DND-41 (cell line): Measurements from ENCODE around the gene CD79A.

Experiments used
- ATAC-seq: fragments of 200-7000 bp; cut with Tn5 transposase; 3 replicates; pipeline ENCODE4 v1.9.1; 2021; ENCODE audit warnings: low read depth; ENCODE audit not compliant: insufficient read depth
- DNase-seq: peaks from one replicate; pipeline ENCODE4 v3.0.0-alpha.2; 2020
- H2AFZ ChIP-seq: 2 replicates; pipeline ENCODE4 v1.6.0; 2012; ENCODE audit warnings: low read depth, low read length
- H3K27ac ChIP-seq: 2 replicates; pipeline ENCODE4 v1.5.1; 2012; ENCODE audit warnings: low read length, inconsistent platforms
- H3K27me3 ChIP-seq: fragments of 200-600 bp; sonication (generic); 2 replicates; pipeline ENCODE4 v1.6.0; 2012; ENCODE audit warnings: low read length, mild to moderate bottlenecking, inconsistent platforms; ENCODE audit not compliant: insufficient read depth, poor library complexity
- H3K36me3 ChIP-seq: 2 replicates; pipeline ENCODE4 v1.5.1; 2012; ENCODE audit warnings: low read length, inconsistent platforms; ENCODE audit not compliant: insufficient read depth
- H3K4me1 ChIP-seq: 2 replicates; pipeline ENCODE4 v1.5.1; 2012; ENCODE audit warnings: mild to moderate bottlenecking, low read length; ENCODE audit not compliant: insufficient read depth
- H3K4me2 ChIP-seq: 2 replicates; pipeline ENCODE4 v1.6.0; 2012; ENCODE audit warnings: mild to moderate bottlenecking, moderate library complexity, low read length, inconsistent platforms; ENCODE audit not compliant: insufficient read depth
- H3K4me3 ChIP-seq, 2 experiments: fragments of 200-600 bp in 1 of 2; shearing (Covaris generic) in 1 of 2; 2 replicates each; pipeline ENCODE4 v1.5.1; 2012 to 2016; ENCODE audit warnings: inconsistent platforms in 2 of 2, low read length in 2 of 2, mild to moderate bottlenecking in 2 of 2, low read depth in 1 of 2, moderate library complexity in 1 of 2
- H3K79me2 ChIP-seq: 2 replicates; pipeline ENCODE4 v1.6.0; 2012; ENCODE audit warnings: low read length, inconsistent platforms; ENCODE audit not compliant: insufficient read depth
- H3K9ac ChIP-seq: 2 replicates; pipeline ENCODE4 v1.6.0; 2012; ENCODE audit warnings: low read depth, mild to moderate bottlenecking, inconsistent platforms, low read length, moderate library complexity
- H3K9me3 ChIP-seq: 2 replicates; pipeline ENCODE4 v1.5.1; 2012; ENCODE audit warnings: low read length, moderate library complexity, mild to moderate bottlenecking, inconsistent platforms; ENCODE audit not compliant: insufficient read depth, severe bottlenecking
- H4K20me1 ChIP-seq: 2 replicates; pipeline ENCODE4 v1.6.0; 2012; ENCODE audit warnings: low read length; ENCODE audit not compliant: insufficient read depth
- EZH2 ChIP-seq: IDR thresholded peaks from 3 replicates; pipeline ENCODE4 v1.6.1; 2012; ENCODE audit warnings: borderline replicate concordance, low read depth, mild to moderate bottlenecking, moderate library complexity, low read length, inconsistent platforms; ENCODE audit not compliant: severe bottlenecking
- TF ChIP-seq, protein P1 (sequence below): IDR thresholded peaks from 2 replicates; pipeline ENCODE4 v1.5.1; 2012; ENCODE audit warnings: borderline replicate concordance, low read length, moderate library complexity, mild to moderate bottlenecking; ENCODE audit not compliant: poor library complexity, severe bottlenecking; ENCODE audit errors: extremely low read depth

The CD79A gene

GRCh38 chr19:41889896-41890295 lies 12.8 kb downstream of the CD79A start:
- no peak overlapping the region for H3K4me3 ChIP-seq
- H3K4me1 ChIP-seq = peaks cover 57% of the 10 kb centered on the region
- H3K4me2 ChIP-seq = no peak overlapping the region
- TF ChIP-seq, protein P1, sequence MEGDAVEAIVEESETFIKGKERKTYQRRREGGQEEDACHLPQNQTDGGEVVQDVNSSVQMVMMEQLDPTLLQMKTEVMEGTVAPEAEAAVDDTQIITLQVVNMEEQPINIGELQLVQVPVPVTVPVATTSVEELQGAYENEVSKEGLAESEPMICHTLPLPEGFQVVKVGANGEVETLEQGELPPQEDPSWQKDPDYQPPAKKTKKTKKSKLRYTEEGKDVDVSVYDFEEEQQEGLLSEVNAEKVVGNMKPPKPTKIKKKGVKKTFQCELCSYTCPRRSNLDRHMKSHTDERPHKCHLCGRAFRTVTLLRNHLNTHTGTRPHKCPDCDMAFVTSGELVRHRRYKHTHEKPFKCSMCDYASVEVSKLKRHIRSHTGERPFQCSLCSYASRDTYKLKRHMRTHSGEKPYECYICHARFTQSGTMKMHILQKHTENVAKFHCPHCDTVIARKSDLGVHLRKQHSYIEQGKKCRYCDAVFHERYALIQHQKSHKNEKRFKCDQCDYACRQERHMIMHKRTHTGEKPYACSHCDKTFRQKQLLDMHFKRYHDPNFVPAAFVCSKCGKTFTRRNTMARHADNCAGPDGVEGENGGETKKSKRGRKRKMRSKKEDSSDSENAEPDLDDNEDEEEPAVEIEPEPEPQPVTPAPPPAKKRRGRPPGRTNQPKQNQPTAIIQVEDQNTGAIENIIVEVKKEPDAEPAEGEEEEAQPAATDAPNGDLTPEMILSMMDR = no peak
- TF ChIP-seq EZH2 = no peak
- H2AFZ ChIP-seq = no peak overlapping the region
- H3K79me2 ChIP-seq = peaks cover 81% of the 10 kb centered on the region
- H3K9ac ChIP-seq = no peak overlapping the region
- no peaks in the 10 kb centered on the region for H3K27me3 ChIP-seq
- peak overlapping the region; percentile 87 for H3K27ac ChIP-seq
- DNase-seq (no peak), ATAC-seq (no peak)
- peaks cover 63% of the 10 kb centered on the region for H4K20me1 ChIP-seq
- no peaks in the 10 kb centered on the region for H3K9me3 ChIP-seq
- H3K36me3 ChIP-seq = peaks cover 79% of the 10 kb centered on the region

GRCh38 chr19:41890936-41891335 lies 13.9 kb downstream of the CD79A start:
- Histone ChIP-seq H3K79me2 (peaks cover 81% of the 10 kb centered on the region), H3K4me1 (peaks cover 47% of the 10 kb centered on the region), H3K27ac (0 out of 2 replicates have a peak overlapping the region, but pooled peaks have one; percentile 6), H3K9me3 (no peaks in the 10 kb centered on the region), H3K4me2 (no peak overlapping the region), H3K9ac (no peak overlapping the region), H4K20me1 (peaks cover 66% of the 10 kb centered on the region), H2AFZ (no peak overlapping the region), H3K27me3 (no peaks in the 10 kb centered on the region), H3K4me3 (no peak overlapping the region), H3K36me3 (peaks cover 83% of the 10 kb centered on the region)
- DNase-seq = no peak
- TF ChIP-seq, protein P1 = no peak
- TF ChIP-seq EZH2 = no peak
- ATAC-seq = no peak

GRCh38 chr19:41892173-41892902 lies 15.3 kb downstream of the CD79A start:
- Histone ChIP-seq H3K36me3 (peaks cover 89% of the 10 kb centered on the region), H3K4me1 (peaks cover 35% of the 10 kb centered on the region), H3K4me3 (no peak overlapping the region), H3K9ac (no peak overlapping the region), H4K20me1 (peaks cover 62% of the 10 kb centered on the region), H3K9me3 (no peaks in the 10 kb centered on the region), H3K27me3 (no peaks in the 10 kb centered on the region), H3K4me2 (no peak overlapping the region), H3K27ac (peak overlapping the region; percentile 54), H3K79me2 (peaks cover 78% of the 10 kb centered on the region), H2AFZ (no peak overlapping the region)
- no peak for ATAC-seq
- no peak for DNase-seq
- TF ChIP-seq, protein P1 = no peak
- TF ChIP-seq EZH2 = no peak
